Measurements from ENCODE around the gene USP20. TPM values are rescaled to one million over a fixed set of nuclear protein-coding genes. Genes with fewer than 3 reads are reported as not detected.

USP20 gene
- total RNA-seq, 1 experiment from 2014 or later: 22.1 TPM

DNA sequence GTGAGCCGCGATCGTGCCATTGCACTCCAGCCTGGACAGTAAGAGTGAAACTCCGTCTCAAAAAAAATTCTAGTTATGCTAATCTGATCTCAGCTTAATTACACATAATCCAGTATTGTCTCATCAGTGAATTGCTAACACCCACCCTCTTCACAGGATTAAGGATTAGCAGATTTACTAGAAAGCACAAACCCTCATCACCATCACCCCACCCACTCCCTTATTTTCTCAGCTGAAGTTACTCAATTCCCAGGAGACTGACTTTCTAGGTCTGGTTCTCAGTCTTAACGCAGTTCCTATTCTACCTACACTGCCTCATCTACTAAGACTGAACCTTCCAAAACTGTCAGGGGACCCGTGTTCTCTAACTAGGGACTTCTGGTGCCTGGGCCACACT is 23.3 kb upstream of the USP20 start:
- H3K36me3 ChIP-seq (ENCODE audit: low read depth): peaks cover 9% of the 10 kb centered on the region; the same call in 1 of the 2 replicates
- H3K4me2 ChIP-seq: no peak overlapping the region
- H4K20me1 ChIP-seq (ENCODE audit: insufficient read depth): peaks cover 2% of the 10 kb centered on the region; the same call in 1 of the 2 replicates
- ChIA-PET CTCF (no interaction called here), POLR2A (ENCODE audit: unreplicated experiment) (interaction anchor here (0.6 kb wide), 1 partner anchor 433 kb away, joined by 3 read pairs; no protein-coding TSS in a partner anchor)
- no peaks in the 10 kb centered on the region for H3K27me3 ChIP-seq (ENCODE audit: insufficient read depth, low read depth)
- peaks cover 15% of the 10 kb centered on the region; the same call in 1 of the 2 replicates for H3F3A ChIP-seq (ENCODE audit: insufficient read depth, low read depth)
- no peak overlapping the region for H3K4me3 ChIP-seq
- H3K27ac ChIP-seq: no peak overlapping the region
- no peak overlapping the region for H2AFZ ChIP-seq
- intact Hi-C loops (cut with micrococcal nuclease; ENCODE audit: unreplicated experiment): no loop called here
- no peaks in the 10 kb centered on the region for H3K79me2 ChIP-seq (ENCODE audit: low read depth)
- no peaks in the 10 kb centered on the region for H3K4me1 ChIP-seq (replicated peaks; ENCODE audit: insufficient read depth)
- no peaks in the 10 kb centered on the region for H3K9me3 ChIP-seq (ENCODE audit: insufficient read depth, low read depth)
- TF ChIP-seq CTCF (conservative IDR thresholded peaks at IDR 0.05) (no peak), EZH2 (IDR thresholded peaks at IDR 0.05; ENCODE audit: low read depth) (no peak)
- no peaks in the 10 kb centered on the region for H3K9me2 ChIP-seq (ENCODE audit: insufficient read depth)
- BruUV-seq (replicated peaks): no TSS peak
- DNase-seq: no peak

- no peak overlapping the region for H2AFZ ChIP-seq
- no peak overlapping the region for H3K27ac ChIP-seq
- CTCF ChIA-PET: no interaction called here
- H3K4me1 ChIP-seq (replicated peaks; ENCODE audit: insufficient read depth): no peaks in the 10 kb centered on the region
- H3K36me3 ChIP-seq (ENCODE audit: low read depth): peaks cover 13% of the 10 kb centered on the region; the same call in 1 of the 2 replicates
- no peaks in the 10 kb centered on the region for H3K9me3 ChIP-seq (ENCODE audit: insufficient read depth, low read depth)
- H3F3A ChIP-seq (ENCODE audit: insufficient read depth, low read depth): peaks cover 15% of the 10 kb centered on the region; the same call in 1 of the 2 replicates
- BruUV-seq (replicated peaks): no TSS peak
- intact Hi-C loops (cut with micrococcal nuclease; ENCODE audit: unreplicated experiment): no loop called here
- no peaks in the 10 kb centered on the region for H3K9me2 ChIP-seq (ENCODE audit: insufficient read depth)
- peaks cover 2% of the 10 kb centered on the region; the same call in 1 of the 2 replicates for H4K20me1 ChIP-seq (ENCODE audit: insufficient read depth)
- POLR2A ChIA-PET (ENCODE audit: unreplicated experiment): interaction anchor here (0.6 kb wide), 1 partner anchor 433 kb away, joined by 3 read pairs; no protein-coding TSS in a partner anchor
- TF ChIP-seq CTCF (conservative IDR thresholded peaks at IDR 0.05): no peak
- no peak for TF ChIP-seq EZH2 (IDR thresholded peaks at IDR 0.05; ENCODE audit: low read depth)
- H3K27me3 ChIP-seq (ENCODE audit: insufficient read depth, low read depth): no peaks in the 10 kb centered on the region
- DNase-seq: no peak
- H3K79me2 ChIP-seq (ENCODE audit: low read depth): no peaks in the 10 kb centered on the region
- H3K4me3 ChIP-seq: no peak overlapping the region
- no peak overlapping the region for H3K4me2 ChIP-seq
Measured at GRCh38 chr9:129812385-129812784, 22.9 kb upstream of the USP20 start.

DNA sequence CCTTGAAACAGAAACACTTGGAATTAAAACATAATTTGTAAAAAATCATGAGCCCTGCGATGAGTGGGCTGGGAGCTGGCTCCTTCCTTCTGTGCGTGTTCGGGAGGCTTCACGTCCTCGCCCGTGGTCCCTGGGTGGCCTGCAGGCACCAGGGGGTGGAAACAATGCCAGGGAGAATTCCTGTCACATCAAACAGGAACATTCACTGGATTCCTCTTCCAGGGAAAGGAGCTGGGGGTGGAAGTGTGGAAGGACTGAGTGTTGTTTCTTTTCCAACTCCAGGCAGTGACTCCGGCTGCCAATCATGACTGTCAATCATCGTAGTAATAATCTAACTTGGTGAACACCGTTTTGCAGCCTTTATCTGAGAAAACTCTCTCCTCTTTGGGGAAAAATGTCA is 21.6 kb upstream of the USP20 start:
- H3K4me3 ChIP-seq: no peak overlapping the region
- no peak overlapping the region for H3K4me2 ChIP-seq
- H3K9me3 ChIP-seq (ENCODE audit: insufficient read depth, low read depth): no peaks in the 10 kb centered on the region
- peaks cover 16% of the 10 kb centered on the region; the same call in 1 of the 2 replicates for H3F3A ChIP-seq (ENCODE audit: insufficient read depth, low read depth)
- no peaks in the 10 kb centered on the region for H3K79me2 ChIP-seq (ENCODE audit: low read depth)
- no peaks in the 10 kb centered on the region for H3K27me3 ChIP-seq (ENCODE audit: insufficient read depth, low read depth)
- intact Hi-C loops (cut with micrococcal nuclease; ENCODE audit: unreplicated experiment): no loop called here
- peaks cover 13% of the 10 kb centered on the region; the same call in 1 of the 2 replicates for H3K36me3 ChIP-seq (ENCODE audit: low read depth)
- no peaks in the 10 kb centered on the region for H3K9me2 ChIP-seq (ENCODE audit: insufficient read depth)
- H3K4me1 ChIP-seq (replicated peaks; ENCODE audit: insufficient read depth): no peaks in the 10 kb centered on the region
- TF ChIP-seq CTCF (conservative IDR thresholded peaks at IDR 0.05) (no peak), EZH2 (IDR thresholded peaks at IDR 0.05; ENCODE audit: low read depth) (no peak)
- CTCF ChIA-PET: no interaction called here
- POLR2A ChIA-PET (ENCODE audit: unreplicated experiment): interaction anchor here (0.6 kb wide), 1 partner anchor 212 kb away, joined by 3 read pairs; no protein-coding TSS in a partner anchor
- no TSS peak for BruUV-seq (replicated peaks)
- H4K20me1 ChIP-seq (ENCODE audit: insufficient read depth): peaks cover 2% of the 10 kb centered on the region; the same call in 1 of the 2 replicates
- no peak for DNase-seq
- H2AFZ ChIP-seq: no peak overlapping the region
- H3K27ac ChIP-seq: no peak overlapping the region

Data from PC-9 (cell line).